GM12878 (cell line): ENCODE data around the gene CSRP2. TPM values are rescaled to one million over a fixed set of nuclear protein-coding genes. Genes with fewer than 3 reads are reported as not detected.

ENCODE experiments used
- ATAC-seq: fragments of 200-7000 bp; cut with Tn5 transposase; 3 replicates; pipeline ENCODE4 v1.9.1; 2020; ENCODE audit warnings: mild to moderate bottlenecking, moderate library complexity
- BruUV-seq: library from RNA; stranded (reverse); fragments of 400-500 nt; replicated peaks from 2 replicates; lab custom pipeline; 2021; lab: Mats Ljungman, UMichigan
- CTCF ChIA-PET: fragments of 300-600 bp; sonication (Branson Sonifier 250); formaldehyde crosslinking; extraction: SDS; loops from one replicate; lab custom pipeline; 2021; ENCODE audit warnings: inconsistent platforms; lab: Yijun Ruan, JAX
- POLR2A ChIA-PET: fragments of 350-600 bp; formaldehyde crosslinking; extraction: SDS; loops from one replicate; lab custom pipeline; 2021; ENCODE audit warnings: inconsistent platforms; lab: Charles Lee
- RAD21 ChIA-PET: fragments of 300-600 bp; sonication (Branson Sonifier 250); formaldehyde crosslinking; loops from one replicate; lab custom pipeline; 2023; ENCODE audit warnings: antibody characterized with exemption; ENCODE audit not compliant: unreplicated experiment; lab: Charles Lee
- SMC1A ChIA-PET: fragments of 300-600 bp; sonication (Branson Sonifier 250); formaldehyde crosslinking; loops from one replicate; lab custom pipeline; 2023; ENCODE audit not compliant: unreplicated experiment, uncharacterized antibody; lab: Charles Lee
- DNase-seq: peaks from one replicate; pipeline ENCODE4 v3.0.0-alpha.2; 2011; ENCODE audit warnings: low read depth, low spot score
- FAIRE-seq: peaks from 3 replicates; lab custom pipeline; 2011; peaks lifted over from hg19 to GRCh38; lab: Jason Lieb, UNC
- H2AFZ ChIP-seq: 2 replicates; pipeline ENCODE4 v1.6.0; 2011; ENCODE audit warnings: low read depth, low read length, control low read depth; ENCODE audit not compliant: control insufficient read depth
- H3K27ac ChIP-seq: 2 replicates; pipeline ENCODE4 v1.5.1; 2011; ENCODE audit warnings: control low read depth; ENCODE audit not compliant: control insufficient read depth, insufficient read depth
- H3K27me3 ChIP-seq, 2 experiments: replicated peaks in 1 of 2; 2 replicates each; pipeline versions ENCODE4 v1.6.0 to v1.6.1; 2011; ENCODE audit warnings: low read length in 1 of 2; ENCODE audit not compliant: control insufficient read depth in 2 of 2, insufficient read depth in 2 of 2
- H3K36me3 ChIP-seq, 2 experiments: 2 replicates each; pipeline ENCODE4 v1.5.1; 2011; ENCODE audit warnings: low read length in 1 of 2; ENCODE audit not compliant: control insufficient read depth in 2 of 2, insufficient read depth in 2 of 2
- H3K4me1 ChIP-seq: 2 replicates; pipeline ENCODE4 v1.6.1; 2011; ENCODE audit warnings: mild to moderate bottlenecking, low read length, moderate library complexity, mixed read lengths; ENCODE audit not compliant: control insufficient read depth, insufficient read depth
- H3K4me2 ChIP-seq: 2 replicates; pipeline ENCODE4 v1.6.0; 2011; ENCODE audit warnings: control low read depth; ENCODE audit not compliant: control insufficient read depth, insufficient read depth
- H3K4me3 ChIP-seq: fragments of 200-600 bp; sonication (generic); 2 replicates; pipeline ENCODE4 v1.5.1; 2016
- H3K79me2 ChIP-seq: 2 replicates; pipeline ENCODE4 v1.6.0; 2011; ENCODE audit warnings: low read length; ENCODE audit not compliant: control insufficient read depth, insufficient read depth
- H3K9ac ChIP-seq: 2 replicates; pipeline ENCODE4 v1.8.0; 2011; ENCODE audit warnings: low read length, control low read depth, mixed read lengths; ENCODE audit not compliant: control insufficient read depth, insufficient read depth
- H3K9me3 ChIP-seq: replicated peaks from 3 replicates; pipeline ENCODE4 v1.5.1; 2011; ENCODE audit warnings: mild to moderate bottlenecking, low read length; ENCODE audit not compliant: control insufficient read depth, insufficient read depth
- H4K20me1 ChIP-seq: 2 replicates; pipeline ENCODE4 v1.6.0; 2011; ENCODE audit not compliant: control insufficient read depth, insufficient read depth
- EP300 ChIP-seq, 2 experiments: fragments of 150-350 bp in 1 of 2; IDR thresholded peaks; 2 replicates each; pipeline ENCODE4 v1.6.1; 2011 to 2012; ENCODE audit warnings: low read depth in 2 of 2, low read length in 2 of 2, borderline replicate concordance in 1 of 2, improper control_type of control experiment in 1 of 2, inconsistent platforms in 1 of 2; ENCODE audit not compliant: control insufficient read depth in 1 of 2
- FOXK2 ChIP-seq: fragments of 450-650 bp; IDR thresholded peaks from 2 replicates; pipeline ENCODE4 v1.6.1; 2017; ENCODE audit warnings: mild to moderate bottlenecking, moderate library complexity
- JUNB ChIP-seq: IDR thresholded peaks from 2 replicates; pipeline ENCODE4 v1.6.1; 2016; ENCODE audit warnings: antibody characterized with exemption, mild to moderate bottlenecking
- MYB ChIP-seq: fragments of 150-350 bp; IDR thresholded peaks from 2 replicates; pipeline ENCODE4 v1.6.1; 2014; ENCODE audit warnings: mild to moderate bottlenecking, low read depth, low read length, borderline replicate concordance
- NR2C1 ChIP-seq: fragments of 450-650 bp; IDR thresholded peaks from 2 replicates; pipeline ENCODE4 v1.6.1; 2017; ENCODE audit warnings: antibody characterized with exemption, mild to moderate bottlenecking, moderate library complexity
- SUZ12 ChIP-seq: fragments of 200-600 bp; sonication (generic); IDR thresholded peaks from one replicate; pipeline ENCODE4 v1.6.1; 2018; ENCODE audit warnings: antibody characterized with exemption, mild to moderate bottlenecking; ENCODE audit not compliant: unreplicated experiment
- WGBS: methylation state at CpG from one replicate; pipeline ENCODE4 v1.1.6; 2016; ENCODE audit warnings: low lambda C conversion rate; ENCODE audit not compliant: insufficient replicate concordance, insufficient coverage; ENCODE audit errors: missing lambda C conversion rate; 5-methylcytosine and 5-hydroxymethylcytosine counted together
- in situ Hi-C: fragments of 300-500 bp; cut with MboI; formaldehyde crosslinking; loops from 9 replicates; pipeline ENCODE4 v1.14.3; 2018; ENCODE audit warnings: mixed read lengths
- intact Hi-C: fragments of 100-400 bp; cut with micrococcal nuclease; formaldehyde crosslinking; loops from one replicate; pipeline ENCODE4 v1.14.2; 2022; ENCODE audit not compliant: unreplicated experiment
- polyA plus RNA-seq, 11 experiments: library from polyadenylated mRNA; depleted of rRNA in 4 of 11; unstranded in 6 of 11; stranded (reverse) in 5 of 11; fragments of >200 nt; fragmentation: Nextera tagmentation in 4 of 11; fragmentation: Illumina TruSeq in 1 of 11; extraction: Ambion mirVana in 4 of 11; extraction: Trizol in 1 of 11; gene quantifications; 1 replicate in 1 of 11; 2 replicates in 10 of 11; pipeline versions ENCODE4 v1.2.1 to v1.2.3, GENCODE V29; 2011 to 2016; ENCODE audit warnings: inconsistent platforms in 2 of 11, missing spikeins in 2 of 11, low read depth in 1 of 11
- total RNA-seq, 4 experiments: library from RNA; depleted of rRNA in 3 of 4; stranded (reverse); fragments of >200 nt in 3 of 4; fragmentation: Illumina TruSeq in 1 of 4; extraction: Trizol in 1 of 4; gene quantifications; 2 replicates each; pipeline versions ENCODE4 v1.2.1 to v1.2.3, GENCODE V29; 2013 to 2021
- TF ChIP-seq, protein P1 (sequence below): fragments of 450-650 bp; IDR thresholded peaks from 2 replicates; pipeline ENCODE4 v1.6.1; 2016; ENCODE audit warnings: mild to moderate bottlenecking
- TF ChIP-seq, protein P2 (sequence below): fragments of 450-650 bp; IDR thresholded peaks from 2 replicates; pipeline ENCODE4 v1.6.1; 2017; ENCODE audit warnings: low read depth, mild to moderate bottlenecking, moderate library complexity
- TF ChIP-seq, protein P3 (sequence below): fragments of 450-650 bp; formaldehyde crosslinking; IDR thresholded peaks from 2 replicates; pipeline ENCODE4 v1.5.0; 2022; ENCODE audit warnings: mild to moderate bottlenecking, missing genetic modification characterization
- TF ChIP-seq, protein P4 (sequence below): fragments of 450-650 bp; IDR thresholded peaks from 2 replicates; pipeline ENCODE4 v1.6.1; 2016; ENCODE audit warnings: mild to moderate bottlenecking

CSRP2 gene
- total and polyA plus RNA-seq, 10 of the 15 experiments (the other 5 are each of a cell fraction or from before 2014, with no cell fraction given): 0.08 to 1.6 (median 0.52) TPM

DNA sequence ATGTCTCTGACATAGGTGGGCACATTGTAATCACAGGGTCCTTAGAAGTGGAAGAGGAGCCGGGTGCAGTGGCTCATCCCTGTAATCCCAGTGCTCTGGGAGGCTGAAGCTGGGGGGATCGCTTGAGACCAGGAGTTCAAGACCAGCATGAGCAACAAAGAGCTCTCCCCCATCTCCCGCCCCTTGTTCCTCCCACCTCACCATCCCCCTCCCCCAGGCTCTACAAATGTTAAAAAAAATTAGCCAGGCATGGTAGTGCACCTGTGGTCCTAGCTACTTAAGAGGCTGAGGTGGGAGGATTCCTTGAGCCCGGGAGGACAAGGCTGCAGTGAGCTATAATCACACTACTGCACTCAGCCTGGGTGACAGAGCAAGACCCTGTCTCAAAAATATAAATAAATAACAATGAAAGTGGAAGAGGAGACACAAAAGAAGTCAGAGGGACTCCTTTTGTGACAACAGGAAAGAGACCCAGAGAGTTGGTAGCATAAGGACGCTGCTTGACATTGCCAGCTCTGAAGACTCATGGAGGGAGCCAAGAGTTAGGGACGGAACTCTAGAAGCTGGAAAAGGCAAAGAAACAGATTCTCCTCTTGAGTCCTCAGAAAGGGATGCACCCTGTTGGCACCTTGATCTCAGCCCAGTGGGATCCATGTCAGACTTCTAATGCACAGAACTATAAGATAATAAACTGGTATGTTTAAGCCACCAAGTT, 29.6 kb upstream of the CSRP2 start:
- in situ Hi-C loops: no loop called here

More for the DNA sequence above, 29.6 kb upstream of the CSRP2 start:
- no peaks in the 10 kb centered on the region for H3K4me1 ChIP-seq
- FAIRE-seq (no peak), DNase-seq (no peak), ATAC-seq (no peak)
- no peaks in the 10 kb centered on the region for H3K79me2 ChIP-seq
- SMC1A ChIA-PET: interaction anchor here (0.6 to 1.3 kb wide), 4 partner anchors 11 to 1429 kb away, joined by 3 to 4 read pairs (median 3); no protein-coding TSS in a partner anchor
- POLR2A ChIA-PET: no interaction called here
- no peaks in the 10 kb centered on the region for H4K20me1 ChIP-seq
- H3K4me2 ChIP-seq: no peak overlapping the region
- no peak overlapping the region for H2AFZ ChIP-seq
- H3K27me3 ChIP-seq: no peaks in the 10 kb centered on the region
- TF ChIP-seq, protein P1, sequence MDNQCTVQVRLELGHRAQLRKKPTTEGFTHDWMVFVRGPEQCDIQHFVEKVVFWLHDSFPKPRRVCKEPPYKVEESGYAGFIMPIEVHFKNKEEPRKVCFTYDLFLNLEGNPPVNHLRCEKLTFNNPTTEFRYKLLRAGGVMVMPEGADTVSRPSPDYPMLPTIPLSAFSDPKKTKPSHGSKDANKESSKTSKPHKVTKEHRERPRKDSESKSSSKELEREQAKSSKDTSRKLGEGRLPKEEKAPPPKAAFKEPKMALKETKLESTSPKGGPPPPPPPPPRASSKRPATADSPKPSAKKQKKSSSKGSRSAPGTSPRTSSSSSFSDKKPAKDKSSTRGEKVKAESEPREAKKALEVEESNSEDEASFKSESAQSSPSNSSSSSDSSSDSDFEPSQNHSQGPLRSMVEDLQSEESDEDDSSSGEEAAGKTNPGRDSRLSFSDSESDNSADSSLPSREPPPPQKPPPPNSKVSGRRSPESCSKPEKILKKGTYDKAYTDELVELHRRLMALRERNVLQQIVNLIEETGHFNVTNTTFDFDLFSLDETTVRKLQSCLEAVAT: no peak
- TF ChIP-seq EP300 (IDR thresholded peaks at IDR 0.05; ENCODE audit: borderline replicate concordance in 1 of 2, control insufficient read depth in 1 of 2, low read depth in 2 of 2, low read length in 2 of 2) (no peak), JUNB (no peak), FOXK2 (no peak), SUZ12 (no peak), NR2C1 (no peak), MYB (no peak)
- TF ChIP-seq, protein P2, sequence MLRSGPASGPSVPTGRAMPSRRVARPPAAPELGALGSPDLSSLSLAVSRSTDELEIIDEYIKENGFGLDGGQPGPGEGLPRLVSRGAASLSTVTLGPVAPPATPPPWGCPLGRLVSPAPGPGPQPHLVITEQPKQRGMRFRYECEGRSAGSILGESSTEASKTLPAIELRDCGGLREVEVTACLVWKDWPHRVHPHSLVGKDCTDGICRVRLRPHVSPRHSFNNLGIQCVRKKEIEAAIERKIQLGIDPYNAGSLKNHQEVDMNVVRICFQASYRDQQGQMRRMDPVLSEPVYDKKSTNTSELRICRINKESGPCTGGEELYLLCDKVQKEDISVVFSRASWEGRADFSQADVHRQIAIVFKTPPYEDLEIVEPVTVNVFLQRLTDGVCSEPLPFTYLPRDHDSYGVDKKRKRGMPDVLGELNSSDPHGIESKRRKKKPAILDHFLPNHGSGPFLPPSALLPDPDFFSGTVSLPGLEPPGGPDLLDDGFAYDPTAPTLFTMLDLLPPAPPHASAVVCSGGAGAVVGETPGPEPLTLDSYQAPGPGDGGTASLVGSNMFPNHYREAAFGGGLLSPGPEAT: no peak
- TF ChIP-seq, protein P3, sequence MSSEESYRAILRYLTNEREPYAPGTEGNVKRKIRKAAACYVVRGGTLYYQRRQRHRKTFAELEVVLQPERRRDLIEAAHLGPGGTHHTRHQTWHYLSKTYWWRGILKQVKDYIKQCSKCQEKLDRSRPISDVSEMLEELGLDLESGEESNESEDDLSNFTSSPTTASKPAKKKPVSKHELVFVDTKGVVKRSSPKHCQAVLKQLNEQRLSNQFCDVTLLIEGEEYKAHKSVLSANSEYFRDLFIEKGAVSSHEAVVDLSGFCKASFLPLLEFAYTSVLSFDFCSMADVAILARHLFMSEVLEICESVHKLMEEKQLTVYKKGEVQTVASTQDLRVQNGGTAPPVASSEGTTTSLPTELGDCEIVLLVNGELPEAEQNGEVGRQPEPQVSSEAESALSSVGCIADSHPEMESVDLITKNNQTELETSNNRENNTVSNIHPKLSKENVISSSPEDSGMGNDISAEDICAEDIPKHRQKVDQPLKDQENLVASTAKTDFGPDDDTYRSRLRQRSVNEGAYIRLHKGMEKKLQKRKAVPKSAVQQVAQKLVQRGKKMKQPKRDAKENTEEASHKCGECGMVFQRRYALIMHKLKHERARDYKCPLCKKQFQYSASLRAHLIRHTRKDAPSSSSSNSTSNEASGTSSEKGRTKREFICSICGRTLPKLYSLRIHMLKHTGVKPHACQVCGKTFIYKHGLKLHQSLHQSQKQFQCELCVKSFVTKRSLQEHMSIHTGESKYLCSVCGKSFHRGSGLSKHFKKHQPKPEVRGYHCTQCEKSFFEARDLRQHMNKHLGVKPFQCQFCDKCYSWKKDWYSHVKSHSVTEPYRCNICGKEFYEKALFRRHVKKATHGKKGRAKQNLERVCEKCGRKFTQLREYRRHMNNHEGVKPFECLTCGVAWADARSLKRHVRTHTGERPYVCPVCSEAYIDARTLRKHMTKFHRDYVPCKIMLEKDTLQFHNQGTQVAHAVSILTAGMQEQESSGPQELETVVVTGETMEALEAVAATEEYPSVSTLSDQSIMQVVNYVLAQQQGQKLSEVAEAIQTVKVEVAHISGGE (CRISPR knock-in tag): no peak
- TF ChIP-seq, protein P4, sequence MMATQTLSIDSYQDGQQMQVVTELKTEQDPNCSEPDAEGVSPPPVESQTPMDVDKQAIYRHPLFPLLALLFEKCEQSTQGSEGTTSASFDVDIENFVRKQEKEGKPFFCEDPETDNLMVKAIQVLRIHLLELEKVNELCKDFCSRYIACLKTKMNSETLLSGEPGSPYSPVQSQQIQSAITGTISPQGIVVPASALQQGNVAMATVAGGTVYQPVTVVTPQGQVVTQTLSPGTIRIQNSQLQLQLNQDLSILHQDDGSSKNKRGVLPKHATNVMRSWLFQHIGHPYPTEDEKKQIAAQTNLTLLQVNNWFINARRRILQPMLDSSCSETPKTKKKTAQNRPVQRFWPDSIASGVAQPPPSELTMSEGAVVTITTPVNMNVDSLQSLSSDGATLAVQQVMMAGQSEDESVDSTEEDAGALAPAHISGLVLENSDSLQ: no peak
- WGBS: 19% methylated on average over 3 of the region's 6 CpGs
- CTCF ChIA-PET: interaction anchor here (0.7 to 1.3 kb wide), 2 partner anchors 15 to 70 kb away, joined by 3 read pairs; no protein-coding TSS in a partner anchor
- intact Hi-C loops: no loop called here
- no peak overlapping the region for H3K4me3 ChIP-seq
- no peaks in the 10 kb centered on the region for H3K9me3 ChIP-seq
- RAD21 ChIA-PET: no interaction called here
- H3K9ac ChIP-seq: no peak overlapping the region
- H3K27ac ChIP-seq: no peak overlapping the region
- no TSS peak for BruUV-seq
- no peaks in the 10 kb centered on the region for H3K36me3 ChIP-seq
